GM13977 (cell line): ENCODE measurements around the gene ABTB2.

ENCODE experiments used
- DNase-seq: peaks from one replicate; pipeline ENCODE4 v3.0.0; 2012; ENCODE audit warnings: low spot score
- CTCF ChIP-seq: IDR thresholded peaks from 2 replicates; pipeline ENCODE4 v1.5.1; 2012; ENCODE audit warnings: mild to moderate bottlenecking, control low read depth; ENCODE audit not compliant: insufficient read depth; ENCODE audit errors: extremely low read depth, missing control alignments
- in situ Hi-C: fragments of 300-500 bp; cut with MboI; formaldehyde crosslinking; loops from one replicate; pipeline ENCODE4 v1.12.0; 2022; ENCODE audit warnings: low sequenced_read_pairs, low pct_unique_long_range_greater_than_20kb, mixed read lengths, inconsistent platforms; ENCODE audit not compliant: unreplicated experiment

Gene ABTB2

GRCh38 chr11:34148504-34149165 lies 209.2 kb downstream of the ABTB2 start:
- in situ Hi-C loops, result no loop called here
- TF ChIP-seq CTCF, result no peak
- no peak for DNase-seq

GRCh38 chr11:34147581-34147980 lies 210.2 kb downstream of the ABTB2 start:
- in situ Hi-C loops, result no loop called here
- DNase-seq, result no peak
- TF ChIP-seq CTCF, result no peak

GRCh38 chr11:34146866-34147265 lies 210.9 kb downstream of the ABTB2 start:
- in situ Hi-C loops, result no loop called here
- no peak for DNase-seq
- TF ChIP-seq CTCF, result no peak

- in situ Hi-C loops, result no loop called here
- TF ChIP-seq CTCF, result no peak
- no peak for DNase-seq
Measured at GRCh38 chr11:34146411-34146810, 211.4 kb downstream of the ABTB2 start.

GRCh38 chr11:34145847-34146381 lies 211.9 kb downstream of the ABTB2 start:
- TF ChIP-seq CTCF, result no peak
- in situ Hi-C loops, result no loop called here
- peak; percentile 64 for DNase-seq

- TF ChIP-seq CTCF, result no peak
- in situ Hi-C loops, result no loop called here
- peak; percentile 75 for DNase-seq
Measured at GRCh38 chr11:34145073-34145472, 212.7 kb downstream of the ABTB2 start.
